Measurements from ENCODE around the gene POLR2C.

Gene POLR2C

GRCh38 chr16:57452021-57452420 lies 10.5 kb upstream of the POLR2C start:
- no peak for DNase-seq

- peak in 1 of 5 experiments; percentile 9 for DNase-seq
Measured at GRCh38 chr16:57462978-57463362, 491 bp downstream of the POLR2C start.

GRCh38 chr16:57464523-57464922 lies 2.0 kb downstream of the POLR2C start:
- DNase-seq: no peak

- DNase-seq: no peak
Measured at GRCh38 chr16:57468346-57468745, 5.9 kb downstream of the POLR2C start.

- DNase-seq: no peak
Measured at GRCh38 chr16:57469046-57469445, 6.6 kb downstream of the POLR2C start.

GRCh38 chr16:57469917-57470470 lies 7.5 kb downstream of the POLR2C start:
- DNase-seq: no peak

GRCh38 chr16:57470711-57471110 lies 8.2 kb downstream of the POLR2C start:
- no peak for DNase-seq

- no peak for DNase-seq
Measured at GRCh38 chr16:57471209-57471608, 8.7 kb downstream of the POLR2C start.

GRCh38 chr16:57471852-57472664 lies 9.6 kb downstream of the POLR2C start:
- DNase-seq: no peak

- no peak for DNase-seq
Measured at GRCh38 chr16:57472665-57473060, 10.2 kb downstream of the POLR2C start.

- no peak for DNase-seq
Measured at GRCh38 chr16:57473176-57473840, 10.8 kb downstream of the POLR2C start.

- no peak for DNase-seq
Measured at GRCh38 chr16:57473906-57474305, 11.4 kb downstream of the POLR2C start.

- DNase-seq: no peak
Measured at GRCh38 chr16:57474671-57475661, 12.5 kb downstream of the POLR2C start.

- peak; percentile 41 to 87 (median 63) for DNase-seq
Measured at GRCh38 chr16:57475711-57476339, 13.3 kb downstream of the POLR2C start.

GRCh38 chr16:57476546-57477410 lies 14.3 kb downstream of the POLR2C start:
- DNase-seq: no peak

- DNase-seq: no peak
Measured at GRCh38 chr16:57477531-57478202, 15.2 kb downstream of the POLR2C start.

- DNase-seq: no peak
Measured at GRCh38 chr16:57478396-57479204, 16.1 kb downstream of the POLR2C start.

GRCh38 chr16:57479205-57479975 lies 16.9 kb downstream of the POLR2C start:
- no peak for DNase-seq
